ENCODE measurements around the gene POLR1D.

Gene POLR1D

GRCh38 chr13:27641711-27642502 lies 20.2 kb downstream of the POLR1D start:
- DNase-seq: no peak

- DNase-seq: no peak
Measured at GRCh38 chr13:27643334-27644132, 21.8 kb downstream of the POLR1D start.

- DNase-seq: peak; percentile 76
Measured at GRCh38 chr13:27644302-27644701, 22.6 kb downstream of the POLR1D start.

- DNase-seq: no peak
Measured at GRCh38 chr13:27650312-27650711, 28.6 kb downstream of the POLR1D start.

- DNase-seq: no peak
Measured at GRCh38 chr13:27654059-27654458, 32.4 kb downstream of the POLR1D start.

GRCh38 chr13:27654816-27655215 lies 33.1 kb downstream of the POLR1D start:
- DNase-seq: no peak

GRCh38 chr13:27657724-27658123 lies 36.0 kb downstream of the POLR1D start:
- DNase-seq: no peak

GRCh38 chr13:27658546-27658945 lies 36.9 kb downstream of the POLR1D start:
- DNase-seq: peak; percentile 68

GRCh38 chr13:27659145-27659865 lies 37.6 kb downstream of the POLR1D start:
- no peak for DNase-seq

- no peak for DNase-seq
Measured at GRCh38 chr13:27660511-27660910, 38.8 kb downstream of the POLR1D start.

- DNase-seq: no peak
Measured at GRCh38 chr13:27661017-27661416, 39.3 kb downstream of the POLR1D start.

- DNase-seq: no peak
Measured at GRCh38 chr13:27662738-27663470, 41.2 kb downstream of the POLR1D start.

- DNase-seq: no peak
Measured at GRCh38 chr13:27663947-27664346, 42.3 kb downstream of the POLR1D start.

GRCh38 chr13:27665333-27665732 lies 43.6 kb downstream of the POLR1D start:
- no peak for DNase-seq

GRCh38 chr13:27665761-27666160 lies 44.1 kb downstream of the POLR1D start:
- no peak for DNase-seq

GRCh38 chr13:27666951-27667350 lies 45.3 kb downstream of the POLR1D start:
- DNase-seq: no peak

- DNase-seq: no peak
Measured at GRCh38 chr13:27667946-27668345, 46.3 kb downstream of the POLR1D start.

- DNase-seq: no peak
Measured at GRCh38 chr13:27670861-27671260, 49.2 kb downstream of the POLR1D start.

GRCh38 chr13:27672025-27672424 lies 50.3 kb downstream of the POLR1D start:
- DNase-seq: no peak
